ENCODE results near the gene VWDE.

VWDE gene

DNA sequence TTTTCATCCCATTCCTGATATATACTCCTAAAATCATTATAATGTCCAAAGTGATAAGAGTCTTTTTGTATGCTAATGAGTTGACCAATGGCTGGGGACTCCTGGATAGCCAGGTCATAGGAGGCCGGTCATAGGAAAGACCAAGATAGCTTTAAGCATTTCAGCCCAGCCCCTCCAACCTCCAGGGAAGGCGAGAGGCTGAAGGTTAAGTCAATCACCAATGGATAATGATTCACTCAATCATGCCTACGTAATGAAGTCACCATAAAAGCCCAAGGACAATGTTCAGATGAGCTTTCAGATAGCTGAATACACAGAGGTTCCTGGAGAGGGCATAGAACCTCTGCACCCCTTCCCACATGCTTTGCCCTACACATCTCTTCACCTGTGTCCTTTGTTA is 75.7 kb downstream of the VWDE start:
- no peak for DNase-seq

- no peak for DNase-seq
These were observed 78.0 kb downstream of the VWDE start for GRCh38 chr7:12325646-12326045.

- DNase-seq, result no peak
These were observed 80.2 kb downstream of the VWDE start for GRCh38 chr7:12323415-12323814.

DNA sequence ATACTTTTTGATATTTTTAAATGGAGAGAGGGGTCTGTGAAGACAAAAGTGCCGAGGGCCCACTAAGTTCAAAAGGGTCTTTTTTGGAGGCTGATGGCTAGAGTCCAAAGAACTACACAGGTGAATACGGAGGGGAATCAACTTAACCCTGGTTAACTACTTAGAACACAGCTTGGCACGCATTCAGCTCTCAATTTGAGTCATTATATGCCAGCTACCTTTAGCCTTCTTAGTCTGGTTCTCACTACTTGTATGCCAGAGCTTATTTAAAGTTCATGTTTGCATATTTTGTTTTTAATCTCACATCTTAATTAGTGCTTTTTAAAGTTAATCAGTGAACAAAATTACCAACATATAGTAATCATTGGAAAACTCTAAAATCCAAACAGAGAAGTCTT is 80.8 kb downstream of the VWDE start:
- no peak for DNase-seq

GRCh38 chr7:12322284-12322902 is 81.3 kb downstream of the VWDE start:
- DNase-seq, result no peak

DNA sequence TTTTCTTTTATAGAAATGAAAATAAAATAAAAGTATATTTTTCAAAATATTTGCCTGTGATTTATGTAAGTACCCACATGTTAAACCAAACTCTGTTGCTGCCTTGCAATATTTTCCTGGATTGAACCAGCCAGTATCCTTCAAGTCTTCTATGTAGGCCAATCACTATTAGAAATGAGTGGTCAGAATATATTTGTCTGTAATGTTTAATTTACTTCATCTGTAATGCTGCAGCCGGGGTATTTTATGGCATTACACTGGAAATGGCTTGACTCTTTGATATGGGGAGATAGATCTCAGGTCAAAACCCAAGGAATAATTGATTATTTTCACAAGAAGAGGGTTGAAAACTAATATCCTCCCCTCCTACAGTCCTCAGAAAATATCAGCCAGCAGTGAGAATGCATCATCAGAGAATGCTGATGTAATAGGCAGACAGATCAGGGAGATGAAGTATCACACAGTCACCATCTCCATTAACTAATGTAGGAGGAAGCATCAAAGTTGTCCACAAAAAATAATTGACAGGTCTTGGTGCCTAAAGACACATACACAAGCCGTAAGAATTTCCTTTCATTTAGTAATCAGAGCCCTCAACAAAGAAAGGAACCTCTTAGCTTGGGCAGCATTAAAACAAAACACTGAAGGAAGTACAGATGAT is 82.5 kb downstream of the VWDE start:
- no peak for DNase-seq

GRCh38 chr7:12320241-12320986 is 83.3 kb downstream of the VWDE start:
- DNase-seq, result no peak

- no peak for DNase-seq
These were observed 86.0 kb downstream of the VWDE start for GRCh38 chr7:12317675-12318074.

DNA sequence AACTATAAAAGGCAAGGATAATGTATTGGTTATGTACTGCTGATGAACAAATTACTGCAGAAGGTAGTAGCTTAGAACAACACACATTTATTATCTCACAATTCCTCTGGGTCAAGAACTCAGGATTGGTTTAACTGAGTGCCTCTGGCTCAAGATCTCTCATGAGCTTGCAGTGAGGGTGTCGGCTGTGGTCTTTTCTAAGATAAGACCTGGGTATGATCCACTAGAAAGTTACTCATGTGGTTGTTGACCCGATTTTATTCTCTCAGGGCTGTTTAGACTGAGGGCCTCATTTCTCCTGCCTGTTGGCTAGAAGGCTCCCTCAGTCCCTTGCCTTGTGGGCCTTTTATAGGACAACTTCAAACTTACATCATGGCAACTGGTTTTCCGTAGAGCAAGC is 86.7 kb downstream of the VWDE start:
- DNase-seq, result no peak

GRCh38 chr7:12315049-12315448 is 88.6 kb downstream of the VWDE start:
- DNase-seq, result peak; percentile 49

DNA sequence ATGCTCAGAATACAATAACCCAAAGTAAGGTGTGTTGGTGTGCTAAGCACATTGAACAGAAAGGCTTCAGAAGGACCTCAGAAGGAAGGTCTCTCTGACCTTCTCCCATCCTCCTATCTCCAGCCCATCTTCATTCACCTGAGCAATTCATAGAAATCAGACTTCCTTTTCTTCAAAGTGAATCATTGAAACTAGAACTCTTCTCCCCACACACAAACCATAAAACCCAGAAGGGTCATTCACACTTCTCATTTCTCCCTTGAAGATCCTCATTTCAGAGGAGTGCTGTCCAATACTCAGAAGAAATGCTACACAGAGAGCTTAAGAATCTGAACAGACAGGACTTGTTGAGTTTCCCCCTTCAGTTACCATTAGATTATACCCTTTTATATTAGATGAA is 89.5 kb downstream of the VWDE start:
- no peak for DNase-seq

DNA sequence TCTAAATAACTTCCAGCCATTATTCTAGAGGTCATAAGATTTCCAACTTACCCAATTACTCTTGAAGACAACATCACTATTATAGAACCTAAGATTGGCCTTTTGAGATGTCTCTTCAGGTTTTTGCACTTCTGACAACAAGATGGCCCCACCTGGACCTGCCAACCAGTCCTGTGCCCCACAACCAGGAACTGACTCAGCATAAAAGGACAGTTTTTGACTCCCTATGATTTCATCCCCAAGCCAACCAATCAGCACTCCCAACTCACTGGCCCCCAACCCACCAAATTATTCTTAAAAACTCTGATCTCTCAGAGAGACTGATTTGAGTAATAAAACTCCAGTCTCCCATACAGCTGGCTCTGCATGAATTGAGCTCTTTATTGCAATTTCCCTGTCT is 98.2 kb downstream of the VWDE start:
- no peak for DNase-seq

DNA sequence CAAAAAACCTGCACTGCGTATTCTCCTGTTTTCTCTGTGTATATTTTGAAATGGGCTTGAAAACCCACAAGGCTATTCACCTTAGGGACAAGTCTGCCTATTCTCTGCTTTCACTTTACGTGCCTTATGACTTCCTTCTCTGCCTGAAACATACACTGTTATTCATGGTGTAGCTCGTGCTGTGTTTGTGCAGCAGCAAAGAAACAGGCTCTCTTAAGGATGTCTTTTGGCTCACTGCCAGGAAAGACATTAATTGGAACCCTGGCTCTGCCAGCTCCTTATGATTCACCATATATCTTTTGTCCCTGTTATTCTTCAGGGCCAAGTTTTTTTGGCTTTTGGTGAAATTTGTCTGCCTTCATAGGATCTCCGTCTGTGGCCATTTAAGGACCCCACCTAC is 100.2 kb downstream of the VWDE start:
- no peak for DNase-seq

- DNase-seq, result no peak
These were observed 100.6 kb downstream of the VWDE start for GRCh38 chr7:12303062-12303461.

- DNase-seq, result no peak
These were observed 103.2 kb downstream of the VWDE start for GRCh38 chr7:12300415-12300814.

DNA sequence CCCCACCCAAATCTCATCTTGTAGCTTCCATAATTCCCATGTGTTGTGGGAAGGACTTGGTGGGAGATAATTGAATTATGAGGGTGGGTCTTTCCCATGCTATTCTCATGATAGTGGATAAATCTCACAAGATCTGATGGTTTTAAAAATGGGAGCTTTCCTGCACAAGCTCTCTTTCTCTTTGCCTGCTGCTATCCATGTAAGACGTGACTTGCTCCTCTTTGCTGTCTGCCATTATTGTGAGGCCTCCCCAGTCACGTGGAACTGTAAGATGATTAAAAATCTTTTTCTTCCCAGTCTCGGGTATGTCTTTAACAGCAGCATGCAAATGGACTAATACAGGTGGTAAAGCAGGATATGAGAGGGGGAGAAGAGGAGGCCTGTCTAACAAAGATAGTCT is 104.3 kb downstream of the VWDE start:
- DNase-seq, result no peak

DNA sequence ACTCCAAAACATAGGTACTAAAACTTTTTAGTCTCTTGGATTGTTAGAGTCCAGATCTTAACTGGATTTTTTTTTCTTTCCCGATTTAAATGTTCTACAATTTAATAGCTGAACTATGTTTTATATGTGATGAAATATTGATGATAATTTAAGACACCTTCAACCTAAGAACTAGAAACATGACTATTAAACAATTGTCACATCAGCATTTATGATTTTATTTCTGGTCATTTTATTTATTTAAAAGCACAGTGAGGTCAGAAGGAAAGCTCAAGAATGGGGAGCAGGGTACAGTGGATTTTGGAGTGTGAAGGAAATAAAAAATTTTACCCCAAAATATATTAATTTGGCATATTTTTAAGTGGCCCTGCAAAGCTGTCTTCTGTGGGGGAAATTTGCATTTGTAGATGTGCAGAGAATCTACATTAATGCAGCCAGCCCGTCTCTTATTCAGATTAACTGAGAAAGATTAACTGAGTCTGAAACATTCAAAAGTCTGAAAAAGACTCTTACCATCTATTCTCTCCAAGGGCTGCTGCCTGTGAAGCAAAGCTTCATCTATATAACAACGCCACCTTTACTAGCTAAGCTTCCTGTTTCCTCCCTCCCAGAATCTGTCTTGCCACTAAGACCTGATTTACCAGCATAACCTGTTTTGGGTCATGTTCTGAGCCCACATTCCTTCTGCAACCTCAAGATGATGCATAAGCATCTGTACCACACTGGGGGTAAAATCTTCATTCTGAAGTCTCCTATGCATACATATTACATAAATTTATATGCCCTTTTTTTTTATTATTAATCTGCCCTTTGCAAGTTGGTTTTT is 106.2 kb downstream of the VWDE start:
- no peak for DNase-seq

DNA sequence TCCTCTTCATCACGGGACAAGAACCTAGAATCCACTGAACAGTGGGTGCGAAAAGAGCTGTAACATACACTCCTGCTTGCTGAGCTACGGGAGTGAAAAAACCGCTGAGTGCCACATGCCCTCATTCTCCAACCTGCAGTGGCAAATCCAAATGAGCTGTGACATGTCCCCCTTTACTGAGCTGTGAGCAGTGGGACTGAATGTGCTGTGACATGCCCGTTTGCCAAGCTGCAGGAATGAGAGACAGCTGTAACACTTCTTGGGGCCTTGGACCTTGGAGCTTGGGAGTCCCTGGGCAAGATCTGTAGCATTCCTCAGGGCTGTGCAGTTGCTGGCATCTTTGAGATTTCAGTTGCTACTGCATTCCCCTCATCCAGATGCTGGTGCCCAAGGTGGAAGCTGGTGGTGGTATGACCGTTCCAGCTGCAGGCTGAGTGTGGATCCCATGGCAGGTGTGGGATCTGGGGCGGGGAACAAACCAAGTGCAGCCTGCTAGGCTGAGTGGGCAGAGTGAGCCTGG is 107.6 kb downstream of the VWDE start:
- DNase-seq, result no peak

GRCh38 chr7:12294701-12295100 is 109.0 kb downstream of the VWDE start:
- no peak for DNase-seq

DNA sequence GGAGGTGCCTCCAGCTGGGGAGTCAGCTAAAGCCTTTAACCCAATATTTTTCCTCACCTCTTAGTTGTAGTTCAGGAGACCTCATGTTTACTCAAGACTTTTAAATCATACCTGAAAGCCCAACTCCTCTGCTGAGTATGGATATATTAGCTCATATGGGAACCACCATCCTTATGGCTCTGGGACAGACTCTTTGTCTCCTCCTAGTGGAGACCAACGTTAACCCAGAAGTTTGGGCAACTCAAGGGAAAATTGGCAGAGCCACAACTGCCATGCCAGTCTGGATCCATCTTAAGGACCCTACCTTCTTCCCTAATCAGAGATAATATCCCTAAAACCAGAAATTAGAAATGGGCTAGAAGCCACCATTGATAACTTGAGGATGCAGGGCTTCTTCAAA is 111.8 kb downstream of the VWDE start:
- DNase-seq, result no peak

GRCh38 chr7:12290761-12291160 is 112.9 kb downstream of the VWDE start:
- DNase-seq, result no peak

DNA sequence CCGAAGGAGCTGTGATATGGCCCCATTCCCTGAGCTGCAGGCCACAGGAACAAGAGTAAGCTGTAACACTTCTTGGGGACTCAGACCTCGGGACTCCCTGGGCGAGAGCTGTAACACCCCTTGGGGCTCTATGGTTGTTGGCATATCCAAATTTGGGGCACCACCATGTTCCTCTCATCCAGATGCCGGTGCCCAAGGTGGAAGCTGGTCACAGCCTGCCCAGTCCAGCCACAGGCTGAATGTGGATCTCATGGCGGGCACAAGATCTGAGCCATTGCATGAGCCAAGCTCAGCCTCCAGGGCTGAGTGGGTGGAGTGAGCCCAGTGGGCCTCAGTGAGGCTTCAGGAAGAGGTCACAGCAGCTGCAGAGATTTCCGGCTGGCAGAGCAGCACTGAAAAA is 113.7 kb downstream of the VWDE start:
- DNase-seq, result no peak

- no peak for DNase-seq
These were observed 115.8 kb downstream of the VWDE start for GRCh38 chr7:12287901-12288300.
